GM19239 (cell line): ENCODE measurements around the gene GPATCH1.
"Not testable (repeated sequence)": the region's sequence is repeated elsewhere in the genome, so short reads cannot be mapped to it uniquely, and the experiment has no call there.

Source experiments
- DNase-seq: peaks from one replicate; pipeline ENCODE4 v3.0.0; 2011; ENCODE audit warnings: low spot score; ENCODE audit not compliant: insufficient read length
- FAIRE-seq: peaks from 2 replicates; lab custom pipeline; 2011; peaks lifted over from hg19 to GRCh38; lab: Jason Lieb, UNC

The GPATCH1 gene

GRCh38 chr19:33080761-33081681 is at the start of gene GPATCH1:
GPATCH1 (plus strand) TSS chr19:33081181; CDS start chr19:33081194, 13 bp downstream.
- DNase-seq (peak; percentile 87), FAIRE-seq (peak; percentile 67)

- FAIRE-seq = no peak
- no peak for DNase-seq
These were observed 48.7 kb upstream of the GPATCH1 start for GRCh38 chr19:33032218-33032781.

GRCh38 chr19:33035461-33035860 is 45.5 kb upstream of the GPATCH1 start:
- FAIRE-seq (no peak), DNase-seq (no peak)

- not testable (repeated sequence) for DNase-seq, FAIRE-seq
These were observed 44.4 kb upstream of the GPATCH1 start for GRCh38 chr19:33036370-33037167.

- not testable (repeated sequence) for FAIRE-seq
These were observed 43.6 kb upstream of the GPATCH1 start for GRCh38 chr19:33037168-33038025.

GRCh38 chr19:33039108-33039599 is 41.8 kb upstream of the GPATCH1 start:
- FAIRE-seq = no peak

More at GRCh38 chr19:33037168-33038025, 43.6 kb upstream of the GPATCH1 start:
- DNase-seq = not testable (repeated sequence)

GRCh38 chr19:33039815-33040214 is 41.2 kb upstream of the GPATCH1 start:
- DNase-seq = no peak

More at GRCh38 chr19:33039108-33039599, 41.8 kb upstream of the GPATCH1 start:
- no peak for DNase-seq

GRCh38 chr19:33040994-33041827 is 39.8 kb upstream of the GPATCH1 start:
- DNase-seq (no peak), FAIRE-seq (no peak)

More at GRCh38 chr19:33039815-33040214, 41.2 kb upstream of the GPATCH1 start:
- no peak for FAIRE-seq

GRCh38 chr19:33041828-33042160 is 39.2 kb upstream of the GPATCH1 start:
- not testable (repeated sequence) for DNase-seq, FAIRE-seq

GRCh38 chr19:33047422-33047821 is 33.6 kb upstream of the GPATCH1 start:
- FAIRE-seq (no peak), DNase-seq (no peak)

- FAIRE-seq = no peak
- DNase-seq = no peak
These were observed 31.9 kb upstream of the GPATCH1 start for GRCh38 chr19:33048806-33049676.

- DNase-seq (no peak), FAIRE-seq (no peak)
These were observed 30.9 kb upstream of the GPATCH1 start for GRCh38 chr19:33050110-33050509.

- DNase-seq = no peak
- FAIRE-seq = no peak
These were observed 28.5 kb upstream of the GPATCH1 start for GRCh38 chr19:33052352-33052972.

GRCh38 chr19:33054623-33055022 is 26.4 kb upstream of the GPATCH1 start:
- DNase-seq (no peak), FAIRE-seq (no peak)

GRCh38 chr19:33055718-33056117 is 25.3 kb upstream of the GPATCH1 start:
- FAIRE-seq (no peak), DNase-seq (no peak)

GRCh38 chr19:33060586-33060985 is 20.4 kb upstream of the GPATCH1 start:
- FAIRE-seq (no peak), DNase-seq (no peak)

GRCh38 chr19:33062902-33063301 is 18.1 kb upstream of the GPATCH1 start:
- DNase-seq (no peak), FAIRE-seq (no peak)
